Measurements from ENCODE around the gene SLC1A1. TPM values are rescaled to one million over a fixed set of nuclear protein-coding genes. Genes with fewer than 3 reads are reported as not detected.

Gene SLC1A1
- 1 to 10 TPM; 2.3 to 4.3 (median 3.1) TPM for total RNA-seq

DNA sequence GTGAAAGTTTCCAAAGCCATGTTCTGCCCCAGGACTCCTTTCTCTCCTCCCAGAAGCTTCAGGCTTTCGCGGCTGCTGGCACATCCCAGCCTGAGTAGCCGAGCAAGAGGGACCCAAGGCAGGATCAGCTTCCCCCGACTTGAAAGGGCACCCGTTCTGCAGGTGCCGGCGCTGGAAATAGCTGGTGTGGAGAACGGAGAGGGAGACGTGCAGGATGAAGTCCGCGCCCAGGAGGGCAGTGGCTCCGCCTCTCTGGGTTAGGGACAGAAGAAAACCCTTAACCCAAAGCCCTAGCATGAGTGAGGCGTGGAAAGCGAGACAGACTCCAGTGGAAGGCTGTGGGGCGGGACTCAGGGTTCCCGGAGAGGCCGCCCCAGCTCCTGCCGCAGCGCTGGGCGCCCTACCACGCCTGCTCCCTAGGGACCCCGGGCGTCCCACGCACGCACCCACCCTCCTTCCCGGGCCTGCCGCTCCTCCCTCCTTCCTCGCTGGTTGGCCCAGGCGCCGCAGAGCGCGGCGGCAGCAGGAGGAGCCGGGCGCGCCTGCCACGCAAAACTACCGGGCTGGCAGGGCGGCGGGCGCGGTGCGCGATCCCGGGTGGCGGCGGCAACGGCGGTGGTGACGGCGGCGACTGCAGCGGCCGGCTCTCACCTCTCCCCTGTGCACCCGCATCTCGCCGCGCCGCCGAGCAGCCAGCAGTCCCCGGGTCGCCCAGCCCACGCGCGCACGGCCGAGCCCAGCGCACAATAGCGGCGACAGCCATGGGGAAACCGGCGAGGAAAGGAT, at the start of gene SLC1A1:
SLC1A1 (plus strand) TSS at position 550 of the 786 bp plus-strand sequence; CDS start at position 762, 212 bp downstream.
- no peaks in the 10 kb centered on the region for H3K36me3 ChIP-seq
- peaks cover 8 to 33% (median 11%) of the 10 kb centered on the region in 3 donors for H3K4me1 ChIP-seq
- H3K27me3 ChIP-seq = peaks cover 0 to 12% (median 0%) of the 10 kb centered on the region in 4 donors
- intact Hi-C loops (cut with DNase I) = loop anchor here (10.0 kb wide), 1 partner anchor 95 kb away; no protein-coding TSS in a partner anchor
- peak within 1 kb of the TSS; percentile 58 to 85 (median 76) for H3K27ac ChIP-seq
- TF ChIP-seq POLR2A (IDR thresholded peaks at IDR 0.05) = peak in 1 of 4 donors; percentile 26
- no peak for TF ChIP-seq CTCF (IDR thresholded peaks at IDR 0.05)
- peak within 1 kb of the TSS; percentile 63 to 88 (median 74) for H3K4me3 ChIP-seq
- WGBS, 2 donors = 0% methylated on average over 3 to 4 of the region's 72 CpGs
- H3K9me3 ChIP-seq = no peaks in the 10 kb centered on the region
- no peak for DNase-seq

DNA sequence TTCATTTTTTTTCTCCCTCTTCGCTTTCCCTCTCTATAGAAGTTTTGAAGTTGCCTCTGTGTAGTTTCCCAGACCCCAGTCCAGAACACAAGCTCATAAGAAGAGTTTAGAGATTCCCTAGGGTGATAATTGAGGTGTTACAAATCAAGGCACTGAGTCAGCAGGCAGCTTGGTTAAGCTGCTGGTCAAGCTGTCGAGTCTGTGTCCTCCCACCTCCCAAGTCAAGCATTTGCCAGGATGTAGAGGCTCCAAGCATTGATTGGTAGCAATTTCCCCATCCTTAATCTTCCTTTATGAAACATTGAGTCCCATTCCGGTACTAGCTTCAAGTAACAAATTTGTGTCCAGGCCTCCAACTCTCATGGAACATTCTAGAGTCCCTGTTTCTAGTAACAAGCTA, 47.5 kb upstream of the SLC1A1 start:
- H3K27me3 ChIP-seq = no peaks in the 10 kb centered on the region
- intact Hi-C loops (cut with DNase I) = no loop called here
- TF ChIP-seq POLR2A (IDR thresholded peaks at IDR 0.05) (no peak), CTCF (IDR thresholded peaks at IDR 0.05) (no peak)
- H3K27ac ChIP-seq = no peak overlapping the region
- WGBS, 2 donors = 70 to 86% methylated on average over 3 of the region's 3 CpGs
- no peaks in the 10 kb centered on the region for H3K4me1 ChIP-seq
- DNase-seq = no peak
- no peak overlapping the region for H3K4me3 ChIP-seq
- no peaks in the 10 kb centered on the region for H3K36me3 ChIP-seq
- H3K9me3 ChIP-seq = no peaks in the 10 kb centered on the region

DNA sequence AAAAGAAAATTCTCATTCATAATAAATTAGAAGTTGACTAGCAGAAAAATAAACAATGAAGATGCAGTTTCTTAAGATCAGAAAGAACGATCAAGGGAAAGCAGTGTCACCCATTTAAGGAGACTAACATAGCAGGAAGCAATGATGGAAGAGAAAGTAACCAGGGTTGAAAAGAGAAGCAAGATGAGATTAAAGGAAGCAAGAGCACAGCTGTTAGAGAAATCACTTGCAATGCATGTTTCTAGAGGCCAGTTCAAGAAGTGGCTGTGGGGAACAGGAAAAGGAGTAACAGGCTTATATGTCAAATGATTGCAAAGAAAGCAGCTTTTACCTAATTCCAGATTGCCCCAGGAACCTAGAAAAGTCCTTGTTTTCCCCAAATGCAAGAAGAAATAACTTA, 46.8 kb upstream of the SLC1A1 start:
- Histone ChIP-seq H3K4me1 (no peaks in the 10 kb centered on the region), H3K4me3 (no peak overlapping the region), H3K27me3 (no peaks in the 10 kb centered on the region), H3K9me3 (no peaks in the 10 kb centered on the region), H3K27ac (no peak overlapping the region), H3K36me3 (no peaks in the 10 kb centered on the region)
- 64 to 80% methylated on average over 1 of the region's 1 CpG for WGBS, 2 donors
- no peak for DNase-seq
- TF ChIP-seq POLR2A (IDR thresholded peaks at IDR 0.05) (no peak), CTCF (IDR thresholded peaks at IDR 0.05) (no peak)
- intact Hi-C loops (cut with DNase I) = no loop called here

DNA sequence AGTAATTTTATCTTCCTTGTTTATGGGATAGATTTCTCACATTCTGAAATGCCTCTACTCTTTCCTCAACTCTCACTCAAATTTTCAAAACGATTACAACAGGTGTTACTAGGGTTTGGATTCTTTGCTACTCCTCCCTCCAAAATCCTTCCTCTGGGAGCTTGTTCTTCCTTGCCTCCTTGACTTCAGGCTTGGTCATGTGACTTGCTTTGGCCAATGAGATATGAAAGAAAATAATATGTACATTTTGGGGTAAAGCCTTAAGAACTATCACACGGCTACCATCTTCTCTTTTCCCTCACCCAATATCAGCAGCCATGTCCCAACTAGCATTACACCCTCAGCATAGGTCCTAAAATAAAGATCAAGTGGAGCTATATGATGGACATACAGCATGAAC, 28.8 kb upstream of the SLC1A1 start:
- no peaks in the 10 kb centered on the region for H3K36me3 ChIP-seq
- H3K27me3 ChIP-seq = no peaks in the 10 kb centered on the region
- intact Hi-C loops (cut with DNase I) = no loop called here
- TF ChIP-seq POLR2A (IDR thresholded peaks at IDR 0.05) (no peak), CTCF (IDR thresholded peaks at IDR 0.05) (no peak)
- DNase-seq = no peak
- no peaks in the 10 kb centered on the region for H3K4me1 ChIP-seq
- no peak overlapping the region for H3K27ac ChIP-seq
- whole genome bisulfite sequencing, 2 donors = 80 to 89% methylated on average over 2 of the region's 2 CpGs
- H3K4me3 ChIP-seq = no peak overlapping the region
- H3K9me3 ChIP-seq = no peaks in the 10 kb centered on the region

DNA sequence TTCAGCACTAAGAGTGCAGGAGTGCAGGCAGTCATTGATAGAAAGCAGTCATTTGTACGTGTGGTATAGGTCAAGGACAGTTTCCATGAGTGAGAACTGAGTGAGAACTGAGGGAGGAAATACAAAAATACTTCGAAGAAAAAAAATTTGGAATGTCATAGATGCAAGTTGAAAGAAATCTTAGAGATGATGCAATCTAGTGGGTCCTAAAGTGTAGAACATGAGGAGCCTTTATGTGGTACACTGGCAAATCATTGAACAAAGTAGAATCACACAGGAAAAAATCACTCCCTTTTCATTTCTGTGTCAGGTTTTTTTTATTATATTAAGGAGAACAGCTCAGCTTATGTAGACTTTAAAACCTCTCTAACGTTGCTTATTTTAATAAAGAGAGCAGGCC, 26.4 kb upstream of the SLC1A1 start:
- H3K9me3 ChIP-seq = no peaks in the 10 kb centered on the region
- DNase-seq = no peak
- 62 to 79% methylated on average over 3 of the region's 3 CpGs for WGBS, 2 donors
- no peaks in the 10 kb centered on the region for H3K4me1 ChIP-seq
- TF ChIP-seq CTCF (IDR thresholded peaks at IDR 0.05) = no peak
- TF ChIP-seq POLR2A (IDR thresholded peaks at IDR 0.05) = no peak
- no peak overlapping the region for H3K27ac ChIP-seq
- intact Hi-C loops (cut with DNase I) = no loop called here
- H3K36me3 ChIP-seq = no peaks in the 10 kb centered on the region
- no peaks in the 10 kb centered on the region for H3K27me3 ChIP-seq
- no peak overlapping the region for H3K4me3 ChIP-seq

Measured in esophagus squamous epithelium (tissue), 5 donors.